Stromal cell of bone marrow (primary cell): ENCODE data around the gene SLC16A5.
"Not testable (repeated sequence)": the region's sequence is repeated elsewhere in the genome, so short reads cannot be mapped to it uniquely, and the experiment has no call there.

Experiments used
- DNase-seq: peaks from one replicate; pipeline ENCODE4 v3.0.0-alpha.2; 2012; ENCODE audit warnings: low read depth

The SLC16A5 gene

GRCh38 chr17:75064460-75064859 is 23.3 kb upstream of the SLC16A5 start:
- no peak for DNase-seq

- DNase-seq = no peak
These were observed 22.7 kb upstream of the SLC16A5 start for GRCh38 chr17:75064867-75065561.

- DNase-seq = no peak
These were observed 22.1 kb upstream of the SLC16A5 start for GRCh38 chr17:75065562-75066151.

- no peak for DNase-seq
These were observed 19.9 kb upstream of the SLC16A5 start for GRCh38 chr17:75067856-75068255.

- no peak for DNase-seq
These were observed 19.0 kb upstream of the SLC16A5 start for GRCh38 chr17:75068750-75069149.

- DNase-seq = no peak
These were observed 18.0 kb upstream of the SLC16A5 start for GRCh38 chr17:75069783-75070182.

- not testable (repeated sequence) for DNase-seq
These were observed 16.1 kb upstream of the SLC16A5 start for GRCh38 chr17:75071478-75072271.

- DNase-seq = not testable (repeated sequence)
These were observed 14.8 kb upstream of the SLC16A5 start for GRCh38 chr17:75072909-75073308.

- DNase-seq = no peak
These were observed 14.1 kb upstream of the SLC16A5 start for GRCh38 chr17:75073618-75074047.

- DNase-seq = no peak
These were observed 13.2 kb upstream of the SLC16A5 start for GRCh38 chr17:75074532-75074931.

- no peak for DNase-seq
These were observed 12.0 kb upstream of the SLC16A5 start for GRCh38 chr17:75075597-75076336.

- DNase-seq = no peak
These were observed 10.7 kb upstream of the SLC16A5 start for GRCh38 chr17:75077072-75077495.

- no peak for DNase-seq
These were observed 10.1 kb upstream of the SLC16A5 start for GRCh38 chr17:75077496-75078283.

- DNase-seq = no peak
These were observed 9.3 kb upstream of the SLC16A5 start for GRCh38 chr17:75078284-75079022.

GRCh38 chr17:75079023-75079373 is 8.8 kb upstream of the SLC16A5 start:
- DNase-seq = no peak

- no peak for DNase-seq
These were observed 5.9 kb upstream of the SLC16A5 start for GRCh38 chr17:75081611-75082540.

GRCh38 chr17:75082683-75083082 is 5.1 kb upstream of the SLC16A5 start:
- DNase-seq = no peak

GRCh38 chr17:75084039-75084660 is 3.6 kb upstream of the SLC16A5 start:
- DNase-seq = no peak

GRCh38 chr17:75086496-75087181 is 1.1 kb upstream of the SLC16A5 start:
- DNase-seq = no peak
